H1 (cell line): ENCODE data around the gene IGSF9B. TPM values are rescaled to one million over a fixed set of nuclear protein-coding genes. Genes with fewer than 3 reads are reported as not detected.

Experiments used
- CTCF ChIA-PET: fragments of 300-600 bp; sonication (Branson Sonifier 250); formaldehyde crosslinking; loops from one replicate; lab custom pipeline; 2021; ENCODE audit not compliant: partially characterized antibody; lab: Charles Lee
- POLR2A ChIA-PET: fragments of 300-600 bp; sonication (Branson Sonifier 250); formaldehyde crosslinking; loops from one replicate; lab custom pipeline; 2021; ENCODE audit warnings: inconsistent platforms; ENCODE audit not compliant: partially characterized antibody; lab: Charles Lee
- DNase-seq, 2 experiments: peaks; one replicate each; pipeline versions ENCODE4 v3.0.0 to v3.0.0-alpha.2; 2010 to 2022; ENCODE audit warnings: low spot score in 2 of 2, low read depth in 1 of 2, mixed read lengths in 1 of 2
- FAIRE-seq: peaks from 2 replicates; lab custom pipeline; 2011; peaks lifted over from hg19 to GRCh38; lab: Jason Lieb, UNC
- H2AFZ ChIP-seq: 2 replicates; pipeline ENCODE4 v1.8.1; 2012; ENCODE audit warnings: low read length, inconsistent platforms
- H2AK5ac ChIP-seq: 2 replicates; pipeline ENCODE4 v1.6.1; 2013; ENCODE audit warnings: low read depth, low read length
- H2BK120ac ChIP-seq: replicated peaks from 2 replicates; pipeline ENCODE3; 2013; ENCODE audit warnings: low read depth, low read length, inconsistent platforms
- H2BK12ac ChIP-seq: 2 replicates; pipeline ENCODE4 v1.6.1; 2013; ENCODE audit warnings: low read depth, low read length
- H2BK15ac ChIP-seq: 2 replicates; pipeline ENCODE4 v1.6.1; 2013; ENCODE audit warnings: low read length
- H2BK20ac ChIP-seq: 2 replicates; pipeline ENCODE4 v1.6.1; 2013; ENCODE audit warnings: low read length
- H2BK5ac ChIP-seq: 2 replicates; pipeline ENCODE4 v1.6.1; 2013; ENCODE audit warnings: low read depth, low read length
- H3K14ac ChIP-seq: 2 replicates; pipeline ENCODE4 v1.6.1; 2013; ENCODE audit warnings: inconsistent platforms; ENCODE audit not compliant: insufficient read length
- H3K18ac ChIP-seq: 2 replicates; pipeline ENCODE4 v1.6.1; 2013; ENCODE audit warnings: low read length; ENCODE audit errors: extremely low read depth
- H3K23ac ChIP-seq: 2 replicates; pipeline ENCODE4 v1.6.1; 2013; ENCODE audit warnings: inconsistent platforms; ENCODE audit not compliant: insufficient read length
- H3K23me2 ChIP-seq: 2 replicates; pipeline ENCODE4 v1.6.1; 2013; ENCODE audit warnings: low read depth, low read length
- H3K27ac ChIP-seq: 2 replicates; pipeline ENCODE4 v1.6.1; 2011; ENCODE audit warnings: low read depth, low read length, inconsistent platforms
- H3K27me3 ChIP-seq, 4 experiments: replicated peaks in 1 of 4; 1 replicate in 1 of 4; 2 replicates in 3 of 4; pipeline versions ENCODE4 v1.6.1 to v1.8.1; 2011 to 2013; ENCODE audit warnings: low read length in 3 of 4, mild to moderate bottlenecking in 3 of 4, inconsistent platforms in 2 of 4, mixed read lengths in 2 of 4, moderate library complexity in 1 of 4; ENCODE audit not compliant: control insufficient read depth in 3 of 4, insufficient read depth in 3 of 4; ENCODE audit errors: extremely low read depth in 1 of 4
- H3K36me3 ChIP-seq, 4 experiments: 2 replicates each; pipeline versions ENCODE4 v1.6.1 to v1.8.1; 2011 to 2013; ENCODE audit warnings: mild to moderate bottlenecking in 4 of 4, low read length in 3 of 4, moderate library complexity in 2 of 4, control low read depth in 1 of 4, inconsistent platforms in 1 of 4; ENCODE audit not compliant: insufficient read depth in 4 of 4, control insufficient read depth in 2 of 4
- H3K4ac ChIP-seq: replicated peaks from 2 replicates; pipeline ENCODE3; 2013; ENCODE audit warnings: low read length, low read depth, mixed read lengths, inconsistent platforms; ENCODE audit not compliant: insufficient read length
- H3K4me1 ChIP-seq, 4 experiments: replicated peaks in 1 of 4; 1 replicate in 1 of 4; 2 replicates in 3 of 4; pipeline versions ENCODE4 v1.6.1 to v1.8.1; 2011 to 2013; ENCODE audit warnings: low read length in 3 of 4, inconsistent platforms in 2 of 4, mixed read lengths in 1 of 4; ENCODE audit not compliant: insufficient read depth in 4 of 4, control insufficient read depth in 3 of 4
- H3K4me2 ChIP-seq, 2 experiments: 2 replicates each; pipeline versions ENCODE4 v1.6.1 to v1.8.1; 2011 to 2013; ENCODE audit warnings: low read depth in 2 of 2, low read length in 2 of 2, control low read depth in 1 of 2, inconsistent platforms in 1 of 2, mild to moderate bottlenecking in 1 of 2; ENCODE audit not compliant: insufficient read depth in 1 of 2
- H3K4me3 ChIP-seq, 4 experiments: fragments of 200-600, 300-600 bp in 1 of 4; sonication (generic), shearing (Covaris generic), sonication (Bioruptor Twin) in 1 of 4; 2 replicates each; pipeline versions ENCODE4 v1.5.1 to v1.8.1; 2011 to 2016; ENCODE audit warnings: low read length in 4 of 4, low read depth in 3 of 4, control low read depth in 2 of 4, inconsistent platforms in 2 of 4, mild to moderate bottlenecking in 2 of 4, mixed read lengths in 1 of 4, moderate library complexity in 1 of 4; ENCODE audit not compliant: insufficient read depth in 2 of 4; ENCODE audit errors: extremely low read depth in 1 of 4
- H3K56ac ChIP-seq: replicated peaks from 2 replicates; pipeline ENCODE3; 2013; ENCODE audit warnings: low read depth, mild to moderate bottlenecking, mixed read lengths, low read length, inconsistent platforms; ENCODE audit not compliant: insufficient read length
- H3K79me1 ChIP-seq: 2 replicates; pipeline ENCODE4 v1.6.1; 2013; ENCODE audit warnings: low read depth, low read length, control low read depth
- H3K79me2 ChIP-seq, 2 experiments: 2 replicates each; pipeline versions ENCODE4 v1.6.1 to v1.8.1; 2012 to 2013; ENCODE audit warnings: low read length in 2 of 2, mild to moderate bottlenecking in 2 of 2, inconsistent platforms in 1 of 2; ENCODE audit not compliant: insufficient read depth in 2 of 2, control insufficient read depth in 1 of 2
- H3K9ac ChIP-seq, 4 experiments: replicated peaks in 1 of 4; 1 replicate in 1 of 4; 2 replicates in 3 of 4; pipeline versions ENCODE4 v1.6.1 to v1.8.1; 2011 to 2013; ENCODE audit warnings: low read depth in 3 of 4, low read length in 3 of 4, control low read depth in 2 of 4, mild to moderate bottlenecking in 2 of 4, moderate library complexity in 2 of 4, inconsistent platforms in 1 of 4; ENCODE audit errors: extremely low read depth in 1 of 4
- H3K9me3 ChIP-seq, 2 experiments: 2 replicates each; pipeline versions ENCODE4 v1.6.1 to v1.8.1; 2012 to 2013; ENCODE audit warnings: mild to moderate bottlenecking in 2 of 2, moderate library complexity in 2 of 2, control low read depth in 1 of 2, inconsistent platforms in 1 of 2, low read depth in 1 of 2, low read length in 1 of 2, mixed read lengths in 1 of 2; ENCODE audit not compliant: insufficient read depth in 2 of 2
- H4K20me1 ChIP-seq, 2 experiments: replicated peaks in 1 of 2; 2 replicates each; pipeline versions ENCODE3 to v1.8.1; 2011 to 2013; ENCODE audit warnings: inconsistent platforms in 2 of 2, low read length in 2 of 2, mild to moderate bottlenecking in 1 of 2; ENCODE audit not compliant: insufficient read depth in 2 of 2, control insufficient read depth in 1 of 2
- H4K5ac ChIP-seq: 2 replicates; pipeline ENCODE4 v1.6.1; 2013; ENCODE audit warnings: low read length, low read depth, mixed read lengths, inconsistent platforms; ENCODE audit not compliant: insufficient read length
- H4K8ac ChIP-seq: 2 replicates; pipeline ENCODE4 v1.8.0; 2013; ENCODE audit warnings: mild to moderate bottlenecking, moderate library complexity, low read length, inconsistent platforms; ENCODE audit not compliant: insufficient read depth; ENCODE audit errors: extremely low read depth
- H4K91ac ChIP-seq: replicated peaks from 2 replicates; pipeline ENCODE3; 2013; ENCODE audit warnings: low read length, mixed read lengths, inconsistent platforms; ENCODE audit not compliant: insufficient read length
- BACH1 ChIP-seq: IDR thresholded peaks from 2 replicates; pipeline ENCODE4 v1.6.1; 2012; ENCODE audit warnings: low read length, improper control_type of control experiment
- CEBPB ChIP-seq: IDR thresholded peaks from 2 replicates; pipeline ENCODE4 v1.6.1; 2012; ENCODE audit warnings: low read depth, low read length
- CHD1 ChIP-seq: IDR thresholded peaks from 2 replicates; pipeline ENCODE4 v1.6.1; 2012; ENCODE audit warnings: low read depth, low read length, improper control_type of control experiment
- E2F6 ChIP-seq: IDR thresholded peaks from 2 replicates; pipeline ENCODE4 v1.6.1; 2012; ENCODE audit warnings: inconsistent platforms
- FOSL1 ChIP-seq: IDR thresholded peaks from 2 replicates; pipeline ENCODE4 v1.6.1; 2011; ENCODE audit warnings: mild to moderate bottlenecking, low read depth, low read length, moderate library complexity; ENCODE audit not compliant: insufficient read depth
- GTF2F1 ChIP-seq: IDR thresholded peaks from 2 replicates; pipeline ENCODE4 v1.6.1; 2012; ENCODE audit warnings: low read depth, low read length, improper control_type of control experiment, borderline replicate concordance
- KDM5A ChIP-seq: fragments of 200-600 bp; IDR thresholded peaks from 2 replicates; pipeline ENCODE4 v1.7.1; 2012; ENCODE audit warnings: mild to moderate bottlenecking, low read length, inconsistent platforms, mixed read lengths
- NANOG ChIP-seq: IDR thresholded peaks from 2 replicates; pipeline ENCODE4 v1.6.1; 2011; ENCODE audit warnings: low read length, low read depth, mild to moderate bottlenecking, inconsistent platforms; ENCODE audit not compliant: insufficient read depth, poor library complexity, severe bottlenecking
- POU5F1 ChIP-seq: IDR thresholded peaks from 2 replicates; pipeline ENCODE4 v1.6.1; 2011; ENCODE audit warnings: low read depth, mild to moderate bottlenecking, low read length, moderate library complexity
- RAD21 ChIP-seq, 2 experiments: IDR thresholded peaks in 1 of 2; conservative IDR thresholded peaks in 1 of 2; 2 replicates each; pipeline ENCODE4 v1.6.1; 2011; ENCODE audit warnings: low read depth in 2 of 2, low read length in 2 of 2, improper control_type of control experiment in 1 of 2, inconsistent platforms in 1 of 2, mild to moderate bottlenecking in 1 of 2, moderate library complexity in 1 of 2
- RBBP5 ChIP-seq: IDR thresholded peaks from 2 replicates; pipeline ENCODE4 v1.7.1; 2012; ENCODE audit warnings: low read depth, mild to moderate bottlenecking, inconsistent platforms, low read length, moderate library complexity, borderline replicate concordance
- whole genome bisulfite sequencing, 2 experiments: shearing (Covaris generic) in 1 of 2; methylation state at CpG; one replicate each; pipeline versions ENCODE4 v1.1.6 to v1.1.7; 2013 to 2015; ENCODE audit warnings: low lambda C conversion rate in 2 of 2, mixed read lengths in 2 of 2, inconsistent platforms in 1 of 2, low coverage in 1 of 2, missing lambda C conversion rate in 1 of 2; ENCODE audit not compliant: insufficient replicate concordance in 2 of 2, insufficient coverage in 1 of 2, insufficient read length in 1 of 2; ENCODE audit errors: extremely low coverage in 1 of 2, missing lambda C conversion rate in 1 of 2; 5-methylcytosine and 5-hydroxymethylcytosine counted together
- polyA plus RNA-seq, 7 experiments: library from polyadenylated mRNA; depleted of rRNA in 3 of 7; stranded (reverse) in 5 of 7; unstranded in 2 of 7; fragments of >200 nt in 5 of 7; fragments of 200-250 nt in 2 of 7; gene quantifications; 1 replicate in 5 of 7; 2 replicates in 1 of 7; 4 replicates in 1 of 7; pipeline versions ENCODE4 v1.2.1 to v1.2.3, GENCODE V29; 2011 to 2013; ENCODE audit warnings: missing spikeins in 2 of 7, mixed read lengths in 2 of 7
- total RNA-seq: library from RNA; stranded (reverse); fragmentation: NEBNext Ultra II Directional; extraction: Animal tissue kit (Norgen Biotek cat#: 25700); gene quantifications from 2 replicates; pipeline ENCODE4 v1.2.1, GENCODE V29; 2021
- TF ChIP-seq, protein P1 (sequence below): IDR thresholded peaks from 2 replicates; pipeline ENCODE4 v1.6.1; 2012; ENCODE audit warnings: inconsistent platforms

IGSF9B gene
- total and polyA plus RNA-seq, 2 of the 8 experiments (the other 6 are each of a cell fraction or from before 2014, with no cell fraction given): 16.5 to 49.2 TPM

DNA sequence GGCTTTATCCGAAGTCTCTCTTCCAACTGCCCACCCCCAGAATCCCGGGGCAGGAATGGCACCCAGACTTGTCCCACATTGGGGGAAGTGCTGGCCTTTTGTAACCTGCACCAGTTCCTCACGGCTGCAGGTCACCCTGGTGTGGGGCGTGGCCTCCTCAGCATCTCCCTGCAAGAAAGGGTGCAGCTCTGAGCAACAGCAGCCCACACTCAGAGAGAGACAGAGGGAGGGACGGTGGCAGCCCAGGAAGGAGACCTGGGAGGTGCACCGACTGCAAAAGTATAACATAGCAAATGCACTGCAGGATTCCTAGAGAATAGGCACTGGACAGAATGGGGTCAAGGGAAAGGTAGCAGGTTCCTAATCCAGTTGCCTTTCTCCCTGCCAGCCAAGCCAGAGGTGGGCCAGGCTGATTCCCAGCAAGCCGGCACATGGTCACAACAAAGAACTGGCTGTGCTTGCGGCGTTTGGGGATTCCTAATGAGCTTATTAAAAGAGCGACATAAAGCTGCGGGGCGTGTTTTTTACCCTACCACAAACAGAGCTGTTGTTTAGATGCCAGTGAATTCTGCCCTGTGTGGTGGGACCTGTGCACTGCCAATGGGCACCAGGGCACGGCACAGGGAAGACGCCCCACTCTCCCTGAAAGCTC, 18.2 kb upstream of the IGSF9B start:
- H3K4ac ChIP-seq: no peak overlapping the region
- H2BK20ac ChIP-seq: no peak overlapping the region
- no peaks in the 10 kb centered on the region; a peak in 1 of 7 replicates for H3K4me1 ChIP-seq
- no peak overlapping the region for H2BK15ac ChIP-seq
- H3K27ac ChIP-seq: no peak overlapping the region
- POLR2A ChIA-PET: no interaction called here
- no peaks in the 10 kb centered on the region for H3K79me1 ChIP-seq
- WGBS, 2 experiments: 81% methylated on average over 14 of the region's 14 CpGs; no CpG with 5 or more reads in 1 of the 2 experiments
- FAIRE-seq (no peak), DNase-seq (no peak)
- no peaks in the 10 kb centered on the region for H3K36me3 ChIP-seq
- H3K4me2 ChIP-seq: no peak overlapping the region
- H3K23me2 ChIP-seq: no peaks in the 10 kb centered on the region
- H2BK12ac ChIP-seq: no peak overlapping the region
- no peak overlapping the region for H3K14ac ChIP-seq
- H3K23ac ChIP-seq: no peak overlapping the region
- no peak overlapping the region for H2AK5ac ChIP-seq
- no peak overlapping the region for H2AFZ ChIP-seq
- no peak overlapping the region for H4K5ac ChIP-seq
- H4K8ac ChIP-seq: no peak overlapping the region
- no peak overlapping the region for H3K56ac ChIP-seq
- no peak overlapping the region for H3K9ac ChIP-seq
- no peak overlapping the region for H2BK5ac ChIP-seq
- no peaks in the 10 kb centered on the region for H4K20me1 ChIP-seq
- H3K79me2 ChIP-seq: no peaks in the 10 kb centered on the region
- H2BK120ac ChIP-seq: no peak overlapping the region
- H3K9me3 ChIP-seq: no peaks in the 10 kb centered on the region
- H3K18ac ChIP-seq: no peak overlapping the region
- H4K91ac ChIP-seq: no peak overlapping the region
- CTCF ChIA-PET: interaction anchor here (0.7 to 1.3 kb wide), 2 partner anchors 56 to 70 kb away, joined by 3 to 4 read pairs; no protein-coding TSS in a partner anchor
- H3K4me3 ChIP-seq: no peak overlapping the region
- H3K27me3 ChIP-seq: peaks cover 0 to 3% (median 0%) of the 10 kb centered on the region in 4 experiments; a peak in 1 of 7 replicates
- TF ChIP-seq KDM5A (no peak), BACH1 (no peak), GTF2F1 (no peak), FOSL1 (no peak), NANOG (no peak), CHD1 (no peak), E2F6 (no peak), RBBP5 (no peak), RAD21 (IDR thresholded peaks at IDR 0.05 in 1 of 2, conservative IDR thresholded peaks at IDR 0.05 in 1 of 2; ENCODE audit: low read depth in 2 of 2, low read length in 2 of 2) (no peak), CEBPB (no peak), POU5F1 (no peak)
- TF ChIP-seq, protein P1, sequence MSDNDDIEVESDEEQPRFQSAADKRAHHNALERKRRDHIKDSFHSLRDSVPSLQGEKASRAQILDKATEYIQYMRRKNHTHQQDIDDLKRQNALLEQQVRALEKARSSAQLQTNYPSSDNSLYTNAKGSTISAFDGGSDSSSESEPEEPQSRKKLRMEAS: no peak
